BE2C (cell line): ENCODE results near the gene NCBP2L.

Experiments
- DNase-seq: peaks from one replicate; pipeline ENCODE4 v3.0.0-alpha.2; 2020
- H3K27me3 ChIP-seq: fragments of 250-450 bp; sonication (Bioruptor Pico); 2 replicates; pipeline ENCODE4 v1.5.1; 2020; ENCODE audit warnings: mild to moderate bottlenecking
- H3K36me3 ChIP-seq: fragments of 250-450 bp; sonication (Bioruptor Pico); 2 replicates; pipeline ENCODE4 v1.5.1; 2020; ENCODE audit warnings: mild to moderate bottlenecking
- H3K4me1 ChIP-seq: fragments of 250-450 bp; sonication (Bioruptor Pico); 2 replicates; pipeline ENCODE4 v1.5.1; 2020
- H3K4me3 ChIP-seq: 2 replicates; pipeline ENCODE4 v1.5.1; 2011; ENCODE audit warnings: low read depth, low read length
- H3K9me3 ChIP-seq: fragments of 250-450 bp; sonication (Bioruptor Pico); 2 replicates; pipeline ENCODE4 v1.5.1; 2020
- CTCF ChIP-seq: IDR thresholded peaks from 2 replicates; pipeline ENCODE4 v1.5.1; 2012; ENCODE audit warnings: mild to moderate bottlenecking, low read depth, low read length

Gene NCBP2L

DNA sequence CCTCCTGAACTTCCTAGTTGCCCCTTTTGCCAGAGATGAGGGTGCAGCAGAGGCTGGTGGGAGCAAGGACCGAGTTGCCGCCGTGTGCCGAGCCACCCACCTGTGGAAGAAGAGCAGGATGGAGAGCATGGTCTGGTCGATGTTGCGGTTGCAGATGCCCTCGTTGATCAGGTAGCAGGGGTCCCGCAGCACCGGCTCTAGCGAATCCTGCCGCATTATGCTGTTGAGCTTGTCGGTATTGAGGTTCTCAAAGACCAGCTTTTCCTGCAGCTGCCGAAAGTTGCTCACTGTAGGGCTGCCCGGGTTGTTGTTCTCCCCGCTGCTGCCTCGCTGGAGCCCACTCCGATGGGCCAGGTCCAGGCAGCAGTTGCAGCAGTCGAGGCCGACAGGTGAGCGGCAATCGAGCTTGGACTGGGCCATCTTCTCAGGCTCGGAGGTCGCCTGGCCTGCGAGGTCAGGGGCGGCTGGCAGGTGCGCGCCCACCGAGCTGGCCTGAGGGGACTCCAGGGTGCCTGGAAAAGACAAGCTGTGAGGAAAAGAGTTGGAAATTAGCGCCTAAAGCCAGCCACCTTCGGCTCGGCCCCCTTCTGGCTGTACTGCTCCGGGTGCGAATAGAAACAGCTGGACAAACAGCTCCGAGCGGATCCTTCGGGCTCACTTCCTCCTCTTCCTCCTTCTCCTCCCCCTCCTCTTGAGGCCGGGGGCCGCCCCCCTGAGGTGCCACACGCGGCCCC is 2.4 kb upstream of the NCBP2L start:
- no peaks in the 10 kb centered on the region for H3K27me3 ChIP-seq
- TF ChIP-seq CTCF, result no peak
- no peak for DNase-seq
- H3K9me3 ChIP-seq, result no peaks in the 10 kb centered on the region
- H3K36me3 ChIP-seq, result no peaks in the 10 kb centered on the region
- peak overlapping the region; percentile 55 for H3K4me3 ChIP-seq
- H3K4me1 ChIP-seq, result no peaks in the 10 kb centered on the region

DNA sequence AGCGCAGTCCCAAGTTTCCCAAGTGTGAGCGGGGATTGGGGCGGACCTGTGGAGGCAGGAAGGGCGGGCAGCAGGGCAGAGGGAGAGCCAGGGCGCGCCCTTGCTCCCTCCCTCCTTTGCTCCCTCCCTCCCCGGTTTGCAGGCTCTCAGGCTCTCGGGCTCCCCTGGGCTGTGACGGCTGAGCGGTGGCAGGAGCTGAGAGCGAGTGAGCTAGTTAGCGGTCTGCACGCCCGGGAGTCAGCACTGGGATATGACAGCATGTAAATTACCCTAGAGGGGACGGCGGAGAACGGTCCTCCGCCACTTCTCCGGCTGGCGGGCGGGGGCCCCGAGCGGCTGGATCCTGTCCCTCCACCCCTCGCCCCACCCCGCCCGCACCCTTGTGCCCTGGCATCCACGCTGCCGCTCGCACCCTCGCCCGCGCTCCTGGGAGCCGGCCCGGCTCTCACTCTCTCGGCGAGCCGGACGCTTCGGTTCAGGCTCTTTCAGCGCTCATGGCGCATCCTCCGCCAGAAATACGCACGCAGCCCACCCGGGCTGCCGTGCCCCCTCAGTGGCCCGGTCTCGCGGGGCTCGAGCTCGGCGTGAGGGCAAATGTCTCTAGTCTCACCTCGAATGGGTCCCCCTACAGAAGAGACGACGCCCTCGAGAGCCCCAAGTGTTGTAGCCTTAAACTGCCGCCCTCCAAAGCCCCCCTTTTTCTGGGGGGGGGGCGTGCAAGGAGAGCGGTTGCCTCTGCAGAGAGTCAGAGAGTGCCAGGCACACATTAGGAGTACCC is 1.6 kb upstream of the NCBP2L start, which contains the start of gene TSC22D3:
TSS of gene TSC22D3 (minus strand) at position 54 of the 778 bp plus-strand sequence. CDS start 368 bp downstream, outside the sequence.
- no peaks in the 10 kb centered on the region for H3K27me3 ChIP-seq
- peak within 1 kb of the TSS; percentile 55 for H3K4me3 ChIP-seq
- TF ChIP-seq CTCF, result no peak
- H3K36me3 ChIP-seq, result no peaks in the 10 kb centered on the region
- peak; percentile 68 for DNase-seq
- no peaks in the 10 kb centered on the region for H3K9me3 ChIP-seq
- no peaks in the 10 kb centered on the region for H3K4me1 ChIP-seq

- DNase-seq, result peak; percentile 68
- Histone ChIP-seq H3K4me3 (peak overlapping the region; percentile 55), H3K9me3 (no peaks in the 10 kb centered on the region), H3K4me1 (no peaks in the 10 kb centered on the region), H3K27me3 (no peaks in the 10 kb centered on the region), H3K36me3 (no peaks in the 10 kb centered on the region)
- TF ChIP-seq CTCF, result peak; percentile 69
Measured at GRCh38 chrX:107776649-107777535, 641 bp upstream of the NCBP2L start.

DNA sequence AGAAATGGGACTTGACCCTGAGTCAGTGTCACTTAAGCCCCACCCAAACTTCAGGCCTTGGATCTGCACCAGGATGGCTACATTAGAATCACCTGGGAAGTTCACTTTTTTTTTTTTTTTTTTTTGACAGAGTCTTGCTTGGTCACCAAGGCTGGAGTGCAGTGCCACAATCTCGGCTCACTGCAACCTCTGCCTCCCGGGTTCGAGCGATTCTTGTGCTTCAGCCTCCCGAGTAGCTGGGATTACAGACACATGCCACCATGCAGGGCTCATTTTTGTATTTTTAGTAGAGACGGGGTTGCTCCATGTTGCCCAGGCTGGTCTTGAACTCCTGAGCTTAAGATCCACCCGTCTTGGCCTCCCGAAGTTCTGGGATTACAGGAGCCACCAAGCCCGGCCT is 3.0 kb downstream of the NCBP2L start:
- Histone ChIP-seq H3K36me3 (no peaks in the 10 kb centered on the region), H3K4me3 (no peak overlapping the region), H3K27me3 (no peaks in the 10 kb centered on the region), H3K4me1 (no peaks in the 10 kb centered on the region), H3K9me3 (no peaks in the 10 kb centered on the region)
- TF ChIP-seq CTCF, result no peak
- DNase-seq, result no peak

DNA sequence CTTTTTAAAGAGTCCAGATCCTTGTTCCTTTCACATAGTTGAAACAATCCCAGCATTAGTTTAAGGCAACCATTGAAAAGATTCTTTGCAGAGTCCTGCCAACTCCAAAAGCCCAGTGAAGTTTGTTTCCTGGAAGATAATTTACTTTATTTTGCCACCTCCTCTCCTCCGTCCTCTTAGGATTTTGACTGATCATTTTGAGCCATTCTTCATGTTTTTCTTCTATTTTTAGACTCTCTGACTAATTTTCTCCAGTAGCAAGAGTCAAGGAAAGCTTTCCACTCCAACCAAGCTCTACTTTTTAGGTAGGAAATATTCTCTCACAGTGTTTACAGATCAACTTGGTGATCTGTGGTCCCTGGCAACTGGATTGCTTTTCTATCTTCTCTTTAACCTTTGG is 10.3 kb downstream of the NCBP2L start:
- no peaks in the 10 kb centered on the region for H3K36me3 ChIP-seq
- H3K4me3 ChIP-seq, result no peak overlapping the region
- no peaks in the 10 kb centered on the region for H3K27me3 ChIP-seq
- DNase-seq, result no peak
- no peaks in the 10 kb centered on the region for H3K9me3 ChIP-seq
- TF ChIP-seq CTCF, result no peak
- no peaks in the 10 kb centered on the region for H3K4me1 ChIP-seq
